ENCODE measurements around the gene PITPNM3.

The PITPNM3 gene

DNA sequence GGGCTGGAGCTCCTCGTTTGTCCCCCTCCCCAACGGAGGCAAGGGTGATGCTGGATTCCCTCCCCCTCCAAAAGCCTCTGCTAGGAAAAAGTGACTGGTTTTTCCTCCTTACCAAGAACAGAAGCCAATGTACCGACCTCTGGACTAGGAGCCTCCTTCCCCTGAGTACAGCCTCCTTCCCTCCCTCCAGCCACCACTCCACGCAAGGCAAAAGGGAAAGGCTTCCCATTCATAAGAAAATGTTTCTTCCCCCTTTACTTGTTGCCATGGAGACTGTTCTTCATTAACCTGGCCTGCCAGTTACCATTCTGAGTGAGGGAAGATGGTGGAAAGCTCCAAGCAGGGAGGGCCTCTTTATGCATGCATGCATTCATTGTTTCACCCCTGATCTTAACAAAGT lies 116.4 kb downstream of the PITPNM3 start:
- no peak for DNase-seq

DNA sequence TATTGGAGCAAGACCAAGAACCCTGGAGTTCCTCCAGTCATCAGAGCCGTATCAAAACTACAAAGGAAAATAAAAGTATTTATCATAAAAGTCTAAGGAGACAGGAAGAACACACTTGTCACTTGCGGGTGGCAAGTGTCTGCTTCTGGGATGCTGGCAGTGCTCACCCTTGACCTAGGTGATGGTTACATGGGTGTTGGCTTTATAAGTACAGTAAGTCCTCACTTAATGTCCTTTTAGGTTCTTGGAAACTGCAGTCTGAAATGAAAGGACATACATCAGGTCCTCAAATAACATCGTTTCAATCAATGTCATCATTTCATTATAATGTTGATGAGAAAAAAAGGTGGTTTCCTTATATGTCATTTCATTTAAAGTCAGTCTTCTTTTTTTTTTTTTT lies 118.4 kb downstream of the PITPNM3 start:
- no peak for DNase-seq

- DNase-seq, result no peak
Measured at GRCh38 chr17:6437466-6437865, 118.9 kb downstream of the PITPNM3 start.

DNA sequence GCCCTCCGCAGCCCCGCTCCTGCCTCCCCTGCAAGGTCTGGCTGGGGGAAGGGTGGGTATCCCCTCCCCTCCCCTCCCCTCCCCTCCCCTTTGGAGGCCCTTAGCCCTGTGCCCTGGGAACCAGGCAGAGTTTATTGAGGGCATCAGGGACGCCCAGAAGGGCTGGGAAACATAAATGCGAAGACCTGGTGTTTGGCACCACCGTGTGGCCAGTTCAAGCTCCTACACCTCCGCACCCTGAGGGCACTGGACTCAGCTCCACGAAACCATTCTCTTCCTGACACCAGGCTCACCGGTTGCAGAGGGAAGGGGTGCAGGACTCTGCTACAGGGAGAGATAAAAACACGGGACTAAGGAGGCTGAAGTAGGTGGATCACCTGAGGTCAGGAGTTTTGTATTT lies 120.4 kb downstream of the PITPNM3 start:
- no peak for DNase-seq

- DNase-seq, result no peak
Measured at GRCh38 chr17:6435051-6435450, 121.3 kb downstream of the PITPNM3 start, which contains the start of gene AIPL1. Gene AIPL1, minus strand, starts transcription at chr17:6435121. Its CDS starts 17 bp downstream, at chr17:6435104.

DNA sequence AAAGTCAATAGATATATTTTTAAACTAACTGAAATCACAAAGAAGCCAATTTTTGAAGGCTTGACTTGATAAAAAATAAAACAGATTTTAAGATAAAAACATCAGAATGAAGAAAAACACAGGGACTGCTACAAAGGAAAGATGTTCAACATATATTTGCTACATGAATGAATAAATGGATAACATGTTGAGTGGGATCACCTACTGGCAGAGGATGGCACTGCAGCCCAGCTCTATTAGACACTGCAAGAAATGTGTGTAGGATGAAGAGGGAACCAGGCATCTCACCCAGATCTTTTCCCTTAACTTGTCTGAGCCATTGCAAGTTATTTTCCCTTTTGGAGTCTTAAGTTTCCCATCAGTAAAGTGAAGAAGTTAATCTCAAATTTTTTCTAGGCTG lies 125.6 kb downstream of the PITPNM3 start:
- no peak for DNase-seq

- no peak for DNase-seq
Measured at GRCh38 chr17:6429266-6429665, 127.1 kb downstream of the PITPNM3 start.

DNA sequence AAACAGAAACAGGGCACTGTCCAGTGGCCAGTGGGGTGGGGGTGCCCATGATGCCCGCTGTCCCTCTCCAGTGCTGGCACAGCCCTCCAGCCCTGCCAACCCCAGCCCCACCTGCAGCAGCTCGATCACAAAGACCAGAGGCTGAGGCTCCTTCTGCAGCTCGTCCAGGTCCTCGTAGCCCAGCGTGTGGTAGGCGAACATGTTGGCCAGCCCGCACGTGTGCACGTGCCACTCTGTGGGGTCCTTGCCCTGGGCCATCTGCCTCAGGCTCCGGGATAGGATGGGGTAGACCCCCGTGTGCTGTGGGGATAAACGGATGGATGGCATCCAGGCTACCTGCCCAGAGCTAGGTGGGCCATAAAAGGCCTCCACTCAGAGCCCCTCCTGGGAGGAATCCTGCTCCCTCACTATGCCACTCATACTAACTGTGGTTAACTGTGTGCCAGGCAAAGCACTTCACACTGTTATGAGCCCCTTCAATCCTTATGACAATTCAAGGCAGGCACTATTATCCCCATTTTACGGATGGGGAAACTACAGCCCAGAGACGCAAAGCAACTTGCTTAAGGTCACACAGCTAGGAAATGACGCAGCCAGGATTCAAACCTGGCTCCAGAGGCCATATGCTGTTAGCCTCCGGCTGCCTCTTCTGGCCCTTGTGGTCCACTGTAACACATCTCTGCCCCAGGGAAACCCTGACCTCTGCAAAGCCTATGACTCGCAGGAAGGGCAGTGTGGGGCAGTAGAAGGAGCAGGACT lies 128.0 kb downstream of the PITPNM3 start:
- DNase-seq, result no peak

DNA sequence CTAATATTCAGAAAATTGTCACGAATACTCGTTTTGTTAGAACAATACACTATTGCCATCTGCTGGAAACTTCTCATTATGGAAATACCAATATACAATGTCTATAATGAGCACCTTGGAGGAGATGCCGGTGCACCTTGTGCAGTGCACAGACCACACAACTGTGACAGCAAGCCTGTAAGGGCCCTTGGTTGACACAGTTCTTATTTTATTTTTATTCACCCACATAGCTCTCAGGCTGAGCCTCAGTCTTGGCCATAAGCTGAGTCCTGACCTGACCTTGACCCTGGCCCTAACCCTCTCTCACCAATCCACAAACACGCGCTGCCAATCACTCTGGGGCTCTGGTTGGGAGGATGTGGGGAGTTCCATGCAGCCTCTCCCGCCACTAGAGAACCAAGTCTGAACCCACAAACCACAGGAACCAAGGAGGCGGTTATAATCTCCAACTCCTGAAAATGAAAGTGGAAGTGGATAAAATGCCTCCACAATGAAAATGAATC lies 129.0 kb downstream of the PITPNM3 start:
- DNase-seq, result no peak

GRCh38 chr17:6426356-6427101 lies 129.8 kb downstream of the PITPNM3 start:
- no peak for DNase-seq

DNA sequence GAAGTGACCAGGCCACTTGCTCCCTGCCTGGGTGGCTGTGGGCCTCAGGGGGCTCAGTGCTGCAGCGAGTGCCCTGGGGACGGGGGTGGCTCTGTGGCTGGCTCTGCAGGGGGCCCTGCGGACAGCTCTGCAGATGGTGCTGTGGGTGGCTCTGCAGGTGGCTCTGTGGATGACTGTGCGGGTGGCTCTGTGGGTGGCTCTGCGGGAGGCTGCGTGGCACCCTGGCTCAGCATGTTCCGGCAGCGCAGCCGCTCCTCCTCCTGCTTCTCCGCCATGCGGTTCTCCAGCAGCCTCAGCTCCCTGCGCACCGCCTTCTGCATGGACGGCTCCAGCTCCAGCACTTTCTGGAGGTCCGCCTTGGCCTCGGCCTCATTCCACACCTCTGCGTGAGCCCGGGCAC lies 130.9 kb downstream of the PITPNM3 start:
- no peak for DNase-seq

DNA sequence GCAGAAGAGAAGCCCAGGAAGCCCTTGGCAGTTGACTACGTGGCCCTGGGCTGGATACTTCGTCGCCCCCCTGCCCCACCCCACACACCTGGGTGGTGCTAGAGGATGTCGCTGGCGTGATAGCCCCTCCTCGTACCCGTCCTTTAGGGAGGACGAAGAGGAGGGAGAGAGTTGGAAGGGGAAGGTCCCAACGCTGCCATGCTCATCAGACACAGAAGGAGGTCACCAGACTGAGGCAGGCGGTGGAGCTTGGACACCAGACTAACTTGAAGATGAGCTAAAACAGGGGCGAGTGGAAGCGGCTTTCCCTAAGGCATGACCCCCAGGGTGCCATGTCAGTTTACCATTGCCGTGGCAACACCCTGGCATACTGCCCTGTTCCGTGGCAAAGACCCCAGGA lies 132.4 kb downstream of the PITPNM3 start:
- no peak for DNase-seq

GRCh38 chr17:6422654-6423241 lies 133.6 kb downstream of the PITPNM3 start:
- no peak for DNase-seq

- DNase-seq, result peak; percentile 62
Measured at GRCh38 chr17:6421700-6422604, 134.4 kb downstream of the PITPNM3 start.

DNA sequence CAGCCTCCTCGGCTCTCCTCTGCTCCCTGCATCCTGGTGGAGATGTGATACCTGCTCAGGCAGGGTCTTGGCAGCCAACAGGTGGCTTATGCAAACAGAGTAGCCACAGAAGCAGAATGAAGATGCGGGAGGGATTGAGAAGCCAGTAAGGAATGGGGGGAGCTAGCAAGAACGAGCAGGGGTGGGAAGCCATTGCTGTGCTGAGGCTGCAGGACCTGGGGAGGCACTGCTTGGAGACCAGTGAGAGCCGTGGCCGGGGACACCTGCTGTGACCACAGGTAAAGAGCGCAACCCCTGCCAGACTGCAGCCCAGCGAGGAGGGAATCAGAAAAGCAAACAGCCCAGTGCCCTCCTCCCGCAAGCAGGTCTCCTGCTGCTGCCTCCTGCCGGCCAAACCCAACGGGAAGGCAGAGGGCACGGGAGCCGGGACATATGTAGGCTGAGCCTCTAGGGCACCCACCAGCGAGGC lies 136.1 kb downstream of the PITPNM3 start:
- no peak for DNase-seq

DNA sequence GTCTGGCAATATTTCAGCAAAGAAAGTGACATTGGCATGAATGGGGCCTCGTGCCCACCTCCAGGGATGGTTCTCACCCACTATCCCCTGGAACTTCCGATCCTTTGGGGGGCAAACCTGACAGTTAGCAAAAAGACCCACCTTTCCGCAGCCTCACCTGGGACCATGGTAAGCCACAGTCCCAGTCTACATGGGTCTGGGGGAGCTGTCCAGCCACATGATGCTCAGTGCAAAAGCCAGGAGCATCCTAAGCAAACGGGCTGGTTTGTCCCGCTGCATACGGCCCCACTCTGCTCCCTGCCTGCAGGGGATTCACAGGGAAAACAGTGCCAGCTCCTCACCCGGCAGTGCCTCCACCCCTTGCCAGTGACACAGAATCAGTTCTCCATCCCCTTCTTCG lies 140.7 kb downstream of the PITPNM3 start:
- no peak for DNase-seq

GRCh38 chr17:6413065-6413464 lies 143.3 kb downstream of the PITPNM3 start:
- DNase-seq, result no peak

DNA sequence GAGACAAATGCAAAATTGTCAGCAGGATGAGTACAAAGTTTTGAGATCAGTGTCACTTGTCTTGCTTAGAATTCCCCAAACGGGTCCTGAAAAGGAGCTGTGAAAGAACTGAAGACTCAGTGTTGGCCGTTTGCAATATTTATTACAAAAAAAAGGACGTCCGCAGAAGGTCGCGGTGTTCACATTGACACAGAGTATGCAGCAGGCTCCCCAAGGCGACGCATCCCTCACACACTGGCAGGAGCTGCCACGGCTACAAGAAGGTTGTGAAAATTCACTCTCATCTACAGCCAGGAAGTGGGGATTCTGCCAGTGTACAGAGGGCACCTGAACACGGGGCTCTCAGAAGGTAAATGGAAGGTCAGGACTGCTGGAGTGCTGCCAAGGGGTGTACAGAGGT lies 147.6 kb downstream of the PITPNM3 start:
- no peak for DNase-seq

GRCh38 chr17:6408276-6408675 lies 148.1 kb downstream of the PITPNM3 start:
- no peak for DNase-seq

DNA sequence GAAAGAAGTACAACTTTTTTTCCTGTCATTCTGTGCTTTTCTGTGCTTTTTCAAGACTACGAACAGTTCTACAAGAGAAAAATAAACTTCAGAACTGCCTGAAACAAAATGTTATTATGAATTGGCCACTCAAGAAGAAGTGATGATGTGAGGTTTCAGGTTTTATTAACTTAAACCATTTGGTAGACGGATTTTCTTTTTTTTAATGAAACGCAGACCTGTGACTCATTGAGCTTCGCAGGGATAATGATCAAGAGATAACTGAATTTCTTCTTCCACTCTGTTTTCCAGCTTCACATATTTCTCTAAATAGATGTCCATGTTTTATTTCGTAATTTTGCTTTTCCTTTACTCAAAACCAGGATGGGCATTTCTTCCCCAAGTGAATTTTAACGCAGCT lies 154.1 kb downstream of the PITPNM3 start:
- no peak for DNase-seq
